Ramos (cell line): ENCODE results near the gene VMP1.
"Not testable (repeated sequence)": the region's sequence is repeated elsewhere in the genome, so short reads cannot be mapped to it uniquely, and the experiment has no call there.

ENCODE experiments used
- in situ Hi-C: fragments of 300-500 bp; cut with MboI; formaldehyde crosslinking; loops from one replicate; pipeline ENCODE4 v1.14.3; 2022; ENCODE audit warnings: low sequenced_read_pairs; ENCODE audit not compliant: unreplicated experiment

Gene VMP1

GRCh38 chr17:59853168-59853918, 145.9 kb downstream of the VMP1 start:
- in situ Hi-C loops: no loop called here

- in situ Hi-C loops: not testable (repeated sequence)
Observed at GRCh38 chr17:59853919-59854729, 146.7 kb downstream of the VMP1 start.

- in situ Hi-C loops: no loop called here
Observed at GRCh38 chr17:59856859-59857794, 149.7 kb downstream of the VMP1 start.

- in situ Hi-C loops: no loop called here
Observed at GRCh38 chr17:59858167-59858816, 150.8 kb downstream of the VMP1 start.

- in situ Hi-C loops: no loop called here
Observed at GRCh38 chr17:59858932-59859331, 151.5 kb downstream of the VMP1 start.

- in situ Hi-C loops: no loop called here
Observed at GRCh38 chr17:59859444-59860025, 152.1 kb downstream of the VMP1 start.

GRCh38 chr17:59863616-59864015, 156.2 kb downstream of the VMP1 start:
- in situ Hi-C loops: no loop called here

GRCh38 chr17:59869941-59870218, 162.4 kb downstream of the VMP1 start:
- in situ Hi-C loops: no loop called here

- in situ Hi-C loops: no loop called here
Observed at GRCh38 chr17:59870482-59870881, 163.0 kb downstream of the VMP1 start.

- in situ Hi-C loops: no loop called here
Observed at GRCh38 chr17:59872351-59872750, 164.9 kb downstream of the VMP1 start.

- in situ Hi-C loops: not testable (repeated sequence)
Observed at GRCh38 chr17:59873414-59873813, 166.0 kb downstream of the VMP1 start.

- in situ Hi-C loops: no loop called here
Observed at GRCh38 chr17:59874376-59874775, 166.9 kb downstream of the VMP1 start.

GRCh38 chr17:59876107-59876506, 168.7 kb downstream of the VMP1 start:
- in situ Hi-C loops: no loop called here

GRCh38 chr17:59877965-59878364, 170.5 kb downstream of the VMP1 start:
- in situ Hi-C loops: no loop called here

GRCh38 chr17:59878624-59879023, 171.2 kb downstream of the VMP1 start:
- in situ Hi-C loops: no loop called here

GRCh38 chr17:59884861-59885260, 177.4 kb downstream of the VMP1 start:
- in situ Hi-C loops: no loop called here

GRCh38 chr17:59888145-59888750, 180.8 kb downstream of the VMP1 start:
- in situ Hi-C loops: no loop called here

- in situ Hi-C loops: no loop called here
Observed at GRCh38 chr17:59890720-59891119, 183.3 kb downstream of the VMP1 start.
